ENCODE results near the gene MTHFSD.

Gene MTHFSD

DNA sequence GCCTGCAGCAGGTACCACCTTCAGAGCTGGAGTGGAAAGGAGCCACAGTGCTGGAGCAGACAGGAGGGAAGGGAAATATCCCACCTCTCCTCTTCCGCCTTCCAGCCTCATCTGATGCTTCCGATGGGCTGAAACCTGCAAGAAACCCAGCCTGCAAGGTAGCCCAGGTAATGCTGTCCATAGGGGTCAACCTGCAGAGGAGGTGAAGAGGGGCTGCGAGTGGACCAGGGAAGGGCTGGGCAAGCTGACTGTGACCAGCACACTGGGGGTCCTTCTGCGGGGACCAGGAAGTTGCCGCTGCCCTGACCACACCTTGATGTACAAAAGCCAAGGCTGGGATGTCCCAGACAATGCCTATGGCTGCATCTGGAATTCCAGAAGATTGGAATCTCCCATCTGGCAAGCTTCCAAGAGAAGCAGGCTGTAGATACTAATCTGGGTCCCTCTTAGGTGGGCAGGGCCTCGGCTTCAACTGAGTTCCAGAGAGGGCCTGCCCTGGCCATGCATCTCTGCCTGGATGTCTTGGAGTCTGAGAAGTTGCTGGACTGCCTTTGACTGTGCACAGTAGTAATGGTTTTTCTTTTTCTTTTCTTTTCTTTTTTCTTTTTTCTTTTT, 29.1 kb upstream of the MTHFSD start:
- DNase-seq (ENCODE audit: low read depth): no peak

DNA sequence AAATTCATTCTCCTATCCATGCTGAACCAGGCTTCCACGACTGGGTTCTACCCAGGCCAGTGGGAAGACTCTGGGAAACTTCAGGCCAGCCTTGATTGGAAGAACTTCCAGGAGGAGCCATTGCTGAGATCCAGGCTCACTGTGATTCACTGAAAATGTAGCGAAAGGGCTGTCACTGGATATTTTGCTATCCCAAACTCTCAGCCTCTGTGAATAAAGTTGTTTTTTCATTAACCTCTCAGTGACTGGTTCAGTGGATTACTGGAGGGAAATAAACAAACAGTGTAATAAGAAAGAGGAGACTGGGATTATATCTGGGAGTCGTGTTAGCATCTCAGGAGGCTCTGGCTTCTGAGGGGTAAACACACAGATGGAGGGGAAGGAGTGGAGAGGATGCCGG, 26.4 kb upstream of the MTHFSD start:
- no peak for DNase-seq (ENCODE audit: low read depth)

DNA sequence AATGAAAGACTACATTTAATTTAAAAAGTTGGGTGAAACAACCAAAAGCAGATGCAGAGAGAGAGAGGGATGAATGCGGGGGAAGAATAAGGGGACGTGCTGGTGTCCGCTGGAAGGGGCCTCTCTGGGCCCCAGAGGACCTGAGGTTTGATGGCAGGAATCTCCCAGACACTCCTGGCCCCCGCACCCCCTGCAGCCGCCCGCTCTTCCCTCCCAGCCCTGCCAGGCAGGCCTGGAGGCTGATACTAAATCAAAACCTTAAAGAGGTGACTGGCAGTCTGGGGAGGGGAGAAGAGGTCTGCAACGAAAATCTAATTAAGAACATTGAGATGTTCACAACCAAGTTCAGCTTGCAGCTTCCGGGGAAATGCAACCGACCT, 25.7 kb upstream of the MTHFSD start:
- no peak for DNase-seq (ENCODE audit: low read depth)

DNA sequence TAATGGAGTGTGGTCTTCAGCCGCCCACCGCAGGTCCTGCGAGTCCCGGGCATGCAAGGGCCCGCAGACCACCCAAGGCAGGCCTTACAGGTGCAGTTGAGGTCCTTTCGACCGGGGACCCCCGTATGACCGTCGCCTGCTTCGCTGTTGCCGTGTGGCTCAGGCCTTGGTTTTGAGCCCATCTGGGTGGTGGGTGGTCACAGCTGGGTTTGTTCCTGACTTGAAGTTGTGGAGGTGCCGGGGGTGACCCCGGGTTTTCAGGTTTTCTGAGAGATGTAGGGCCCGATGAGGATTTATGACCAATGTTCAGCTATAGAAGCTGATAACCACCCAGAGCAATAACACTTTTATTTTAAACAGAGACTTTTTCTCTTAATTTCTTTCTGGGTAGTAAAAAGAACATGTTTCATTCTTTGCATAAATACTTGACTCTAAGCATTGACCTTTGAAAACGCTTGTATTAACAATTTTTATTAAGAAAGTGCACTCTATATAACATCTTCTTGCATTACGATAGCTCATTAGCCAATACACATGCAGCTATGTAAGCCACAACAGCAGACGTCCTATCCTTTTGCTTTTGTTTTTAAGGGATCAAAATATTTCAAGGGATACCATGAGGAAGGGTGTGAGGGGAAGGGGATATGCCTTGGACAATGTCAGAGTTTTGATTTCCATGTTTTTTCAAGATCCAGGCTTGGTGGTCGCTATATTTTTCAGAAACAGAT, 25.2 kb upstream of the MTHFSD start:
- no peak for DNase-seq (ENCODE audit: low read depth)

DNA sequence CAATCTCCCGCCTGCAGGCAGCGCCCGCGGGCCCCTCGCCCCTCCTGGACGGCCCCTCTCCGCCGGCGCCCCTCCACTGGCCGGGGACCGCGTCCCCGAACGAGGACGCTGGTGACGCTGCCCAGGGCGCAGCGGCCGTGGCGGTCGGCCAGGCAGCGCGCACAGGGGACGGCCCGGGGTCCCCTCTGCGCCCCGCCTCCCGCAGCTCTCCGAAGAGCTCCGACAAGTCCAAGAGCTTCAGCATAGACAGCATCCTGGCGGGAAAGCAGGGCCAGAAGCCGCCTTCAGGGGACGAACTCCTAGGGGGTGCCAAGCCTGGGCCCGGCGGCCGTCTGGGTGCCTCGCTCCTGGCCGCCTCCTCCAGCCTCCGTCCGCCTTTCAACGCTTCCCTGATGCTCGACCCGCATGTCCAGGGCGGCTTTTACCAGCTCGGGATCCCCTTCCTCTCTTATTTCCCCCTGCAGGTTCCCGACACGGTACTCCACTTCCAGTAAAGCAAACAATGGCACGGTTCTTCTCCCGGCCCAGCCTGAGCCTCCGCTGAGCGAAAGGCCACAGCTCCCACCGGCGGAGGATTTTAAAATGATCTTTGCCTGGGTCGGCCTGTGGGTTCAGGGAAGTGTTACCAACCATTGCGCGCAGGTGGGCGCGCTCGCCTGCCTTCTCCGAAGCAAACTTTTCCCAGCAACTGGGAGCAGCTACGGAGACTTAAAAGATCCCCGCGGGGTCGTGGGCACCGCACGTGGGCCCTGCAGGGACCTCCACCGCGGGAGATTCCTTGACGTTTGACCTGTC, 24.4 kb upstream of the MTHFSD start:
- DNase-seq (ENCODE audit: low read depth): no peak

DNA sequence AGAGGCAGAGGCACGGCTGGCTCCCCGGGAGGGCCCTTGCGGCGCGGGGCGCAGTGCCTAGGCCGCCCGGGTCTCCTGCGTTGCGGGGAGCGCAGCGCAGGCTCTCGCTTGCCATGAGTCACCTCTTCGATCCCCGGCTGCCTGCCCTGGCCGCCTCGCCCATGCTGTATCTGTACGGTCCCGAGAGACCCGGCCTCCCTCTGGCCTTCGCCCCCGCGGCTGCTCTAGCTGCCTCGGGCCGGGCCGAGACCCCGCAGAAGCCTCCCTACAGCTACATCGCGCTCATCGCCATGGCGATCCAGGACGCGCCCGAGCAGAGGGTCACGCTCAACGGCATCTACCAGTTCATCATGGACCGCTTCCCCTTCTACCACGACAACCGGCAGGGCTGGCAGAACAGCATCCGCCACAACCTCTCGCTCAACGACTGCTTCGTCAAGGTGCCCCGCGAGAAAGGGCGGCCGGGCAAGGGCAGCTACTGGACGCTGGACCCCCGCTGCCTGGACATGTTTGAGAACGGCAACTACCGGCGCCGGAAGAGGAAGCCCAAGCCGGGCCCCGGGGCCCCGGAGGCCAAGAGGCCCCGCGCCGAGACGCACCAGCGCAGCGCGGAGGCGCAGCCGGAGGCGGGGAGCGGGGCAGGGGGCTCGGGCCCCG, 23.7 kb upstream of the MTHFSD start:
- DNase-seq (ENCODE audit: low read depth): no peak

DNA sequence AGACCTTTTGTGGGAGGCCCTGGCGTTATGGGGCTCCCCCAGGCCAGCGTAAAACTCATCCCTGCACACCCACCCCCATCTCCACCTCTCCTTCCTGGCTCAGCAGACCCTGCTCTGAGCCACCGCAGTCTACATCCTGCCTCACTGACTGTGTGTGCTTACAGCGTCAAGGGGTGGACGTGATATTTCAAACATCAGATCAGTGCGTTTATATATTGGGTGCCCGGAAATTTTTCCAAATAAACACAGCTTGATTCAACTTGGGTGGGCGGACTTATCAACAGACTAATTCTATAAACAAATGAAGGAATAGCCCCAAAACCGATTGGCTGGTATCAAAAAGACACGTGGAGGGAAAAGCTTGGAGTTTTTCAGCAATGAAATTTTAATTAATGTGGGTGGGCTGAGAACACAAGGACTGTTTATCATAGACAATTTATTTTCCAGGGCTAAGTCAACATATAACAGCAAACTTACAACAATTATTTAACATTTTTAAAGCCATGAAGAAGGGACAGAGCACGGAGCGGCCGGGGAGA, 23.1 kb upstream of the MTHFSD start, which contains the start of gene FOXL1:
TSS of gene FOXL1 (plus strand) at position 489 of the 539 bp plus-strand sequence. CDS start 175 bp downstream, outside the sequence.
- no peak for DNase-seq (ENCODE audit: low read depth)

DNA sequence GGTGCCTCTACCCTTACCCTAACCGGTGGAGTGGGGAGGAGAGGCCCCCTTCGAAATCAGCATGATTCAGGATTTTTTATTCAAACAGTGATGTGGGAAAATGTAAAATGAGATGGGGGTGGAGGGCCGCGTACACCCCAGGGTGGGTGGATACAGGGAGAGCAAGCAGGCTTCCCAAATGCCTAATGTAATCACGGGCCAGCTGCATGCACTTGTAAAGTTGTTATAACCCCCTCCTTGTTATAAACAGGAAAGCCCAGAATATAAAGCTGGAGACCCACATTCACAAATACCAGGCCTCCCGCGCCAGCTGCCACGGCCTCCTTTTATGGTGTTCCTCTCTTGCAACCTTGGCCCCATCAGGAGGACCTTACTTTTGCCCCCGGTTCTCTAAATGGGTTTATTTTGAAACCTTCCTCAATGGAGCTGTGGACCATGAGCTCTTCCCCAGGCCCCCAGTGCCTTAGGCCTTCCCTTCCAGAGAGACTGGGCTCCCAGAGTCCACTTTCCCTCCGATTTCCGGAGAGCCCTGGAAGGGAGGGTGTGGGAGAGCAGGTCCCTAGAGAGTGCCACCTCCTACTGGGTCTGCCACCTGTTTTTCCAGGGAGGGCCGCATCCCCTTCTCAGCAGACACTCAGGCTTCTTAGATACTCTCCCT, 22.4 kb upstream of the MTHFSD start:
- no peak for DNase-seq (ENCODE audit: low read depth)

DNA sequence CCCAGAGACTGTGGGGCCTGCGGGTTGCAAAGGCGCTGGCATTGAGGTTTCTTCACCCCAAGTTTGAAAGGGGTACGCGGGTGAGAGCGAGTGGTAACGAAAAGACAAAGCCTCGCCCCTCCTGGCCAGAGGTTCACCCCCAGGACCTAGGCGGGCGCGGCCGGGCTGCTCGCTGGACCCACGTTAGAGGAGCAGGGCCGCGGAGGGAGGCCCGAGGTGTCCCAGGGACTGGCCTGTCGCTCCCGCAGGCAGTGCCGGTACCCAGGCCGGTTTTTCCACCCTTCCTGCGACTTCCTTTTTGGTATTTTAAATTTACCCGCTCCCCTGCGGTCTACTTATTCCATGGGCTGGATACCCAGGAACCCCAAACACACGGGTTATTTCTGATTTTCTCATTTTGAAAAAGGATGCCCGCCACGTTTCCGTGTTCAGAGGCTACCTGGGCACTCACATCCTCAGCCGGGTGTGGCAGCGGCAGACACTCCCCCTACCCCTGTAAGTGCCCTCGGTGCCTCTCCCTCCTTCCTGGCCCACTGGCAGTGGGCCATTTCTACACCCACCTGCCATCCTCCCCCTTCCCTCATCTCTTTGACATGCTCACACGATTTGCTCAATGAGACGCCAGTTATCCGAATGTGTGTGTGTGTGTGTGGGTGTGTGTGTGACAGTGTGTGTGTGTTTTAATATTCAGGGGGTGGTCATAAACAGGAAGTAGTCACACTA, 21.7 kb upstream of the MTHFSD start:
- DNase-seq (ENCODE audit: low read depth): no peak

DNA sequence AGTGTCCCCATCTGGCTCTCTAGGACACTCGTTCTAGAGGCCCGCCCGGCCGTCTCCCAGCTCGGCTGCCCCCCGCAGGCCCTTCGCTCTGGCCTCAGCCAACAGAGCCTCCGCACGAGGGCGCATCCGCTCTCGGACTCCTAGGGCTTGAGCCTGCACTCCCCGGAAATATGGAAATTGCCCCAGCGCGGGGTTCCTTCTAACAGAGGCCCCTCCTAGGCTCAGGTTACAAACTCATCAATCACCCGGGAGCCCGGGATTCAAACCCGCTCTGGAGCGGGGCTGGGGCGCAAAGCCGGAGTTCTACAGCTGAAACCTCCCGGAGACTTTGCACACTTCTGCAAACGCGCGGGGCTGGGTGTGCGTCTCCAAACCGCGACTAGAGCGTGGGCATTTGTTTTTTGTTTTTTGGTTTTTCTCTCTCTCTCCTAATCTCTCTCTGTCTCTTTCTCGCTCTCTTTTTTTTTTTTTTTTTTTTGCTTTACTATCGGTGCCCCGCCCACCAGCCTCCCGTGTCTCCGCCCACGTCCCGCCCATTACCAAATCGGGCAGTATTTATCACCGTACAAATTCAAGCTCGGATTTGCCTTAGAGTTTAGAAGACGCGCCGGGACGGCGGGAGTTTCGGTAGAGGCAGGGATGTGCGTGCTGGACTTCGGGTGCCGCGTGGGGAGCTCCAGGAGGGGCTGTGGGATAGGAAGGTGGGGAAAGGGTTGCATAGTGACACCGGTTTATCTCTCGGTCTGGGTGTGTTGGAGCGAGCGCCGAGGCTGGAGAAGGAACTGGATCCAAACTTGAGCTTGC, 20.9 kb upstream of the MTHFSD start:
- DNase-seq (ENCODE audit: low read depth): no peak

DNA sequence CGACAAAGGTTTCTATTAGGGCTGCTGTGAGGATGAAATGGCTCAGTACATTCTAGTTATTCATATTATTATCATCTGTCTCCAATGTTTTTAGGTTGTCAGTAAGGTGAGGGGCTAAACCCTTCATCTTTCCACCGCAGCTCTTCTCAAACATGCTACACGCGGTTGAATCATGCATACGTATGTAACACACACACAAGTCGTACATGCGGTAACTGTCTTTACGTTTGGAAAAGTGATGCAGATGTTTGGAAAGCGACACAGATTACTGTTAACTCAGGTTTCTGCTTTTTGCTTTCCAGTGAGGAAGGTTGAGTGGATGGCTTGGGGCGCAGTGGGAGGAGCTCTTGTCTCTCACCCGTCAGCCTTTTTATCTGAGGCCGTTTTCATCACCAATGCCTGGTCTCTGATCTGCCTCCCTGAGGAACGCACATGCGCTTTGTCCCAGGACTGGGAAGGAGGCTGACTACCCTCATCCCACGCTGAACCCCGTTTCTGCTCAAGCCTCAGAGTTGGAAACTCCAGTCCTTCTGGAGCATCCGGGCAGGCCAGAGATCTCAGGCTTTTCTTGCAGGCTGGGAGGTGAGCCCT, 20.2 kb upstream of the MTHFSD start:
- no peak for DNase-seq (ENCODE audit: low read depth)

DNA sequence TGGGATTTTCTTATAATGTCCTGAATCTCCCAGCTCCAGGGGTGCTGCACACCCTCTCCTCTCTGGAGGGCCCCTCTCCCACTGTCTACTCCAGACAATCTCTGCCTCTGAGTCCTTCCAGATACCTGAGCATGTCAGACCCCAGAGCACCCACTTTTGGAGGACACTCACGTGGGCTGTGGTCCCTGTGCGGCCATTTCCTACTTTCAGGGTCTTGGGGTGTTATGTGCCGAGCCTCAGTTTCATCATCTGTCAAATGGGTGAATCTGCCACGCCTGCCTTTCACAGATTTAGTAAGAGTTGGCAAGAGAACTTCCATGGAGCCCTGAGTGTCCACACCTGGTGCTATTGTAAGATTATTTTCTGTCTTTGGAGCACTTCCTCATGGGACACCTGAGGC, 19.6 kb upstream of the MTHFSD start:
- DNase-seq (ENCODE audit: low read depth): no peak

DNA sequence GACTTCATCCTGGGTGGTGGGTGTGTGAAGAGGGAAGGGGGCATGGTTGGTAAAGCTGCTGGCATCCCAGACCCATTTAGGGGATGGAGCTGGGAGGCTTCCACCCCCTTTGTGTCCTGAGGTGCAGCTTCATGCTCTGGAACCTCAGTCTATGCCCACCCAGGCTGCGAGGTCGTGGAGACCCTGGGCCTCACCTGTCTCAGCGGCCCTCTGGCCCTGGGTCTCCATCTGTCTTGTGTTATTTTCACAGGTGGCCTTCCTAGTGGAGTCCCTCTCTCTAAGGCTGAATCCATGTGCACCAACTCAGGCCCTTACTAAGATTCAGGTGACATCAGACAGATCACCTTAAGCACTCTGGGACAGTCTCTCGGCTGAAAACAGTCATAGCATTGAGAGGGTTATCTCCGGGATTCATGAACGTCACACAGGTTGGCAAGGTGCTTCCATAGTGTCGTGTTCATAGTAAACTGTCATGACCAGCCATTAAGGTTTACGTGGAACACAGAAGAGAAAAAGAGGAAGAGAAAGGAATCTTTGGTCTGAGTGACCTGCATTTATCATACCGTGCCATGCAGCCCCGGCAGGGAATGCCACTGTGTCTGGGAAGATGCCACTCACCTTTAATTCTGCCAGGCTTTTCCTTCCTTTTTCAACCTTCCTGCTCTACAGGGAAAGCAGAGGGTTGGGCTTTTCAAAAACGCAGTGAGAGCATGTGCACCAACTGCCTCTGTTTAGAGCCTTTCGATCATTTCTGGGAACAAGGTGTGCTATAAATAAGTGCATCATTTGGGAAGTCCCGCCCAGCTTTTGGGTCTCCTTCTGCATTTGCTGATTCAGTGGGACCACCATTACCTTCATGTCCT, 18.8 kb upstream of the MTHFSD start:
- no peak for DNase-seq (ENCODE audit: low read depth)

DNA sequence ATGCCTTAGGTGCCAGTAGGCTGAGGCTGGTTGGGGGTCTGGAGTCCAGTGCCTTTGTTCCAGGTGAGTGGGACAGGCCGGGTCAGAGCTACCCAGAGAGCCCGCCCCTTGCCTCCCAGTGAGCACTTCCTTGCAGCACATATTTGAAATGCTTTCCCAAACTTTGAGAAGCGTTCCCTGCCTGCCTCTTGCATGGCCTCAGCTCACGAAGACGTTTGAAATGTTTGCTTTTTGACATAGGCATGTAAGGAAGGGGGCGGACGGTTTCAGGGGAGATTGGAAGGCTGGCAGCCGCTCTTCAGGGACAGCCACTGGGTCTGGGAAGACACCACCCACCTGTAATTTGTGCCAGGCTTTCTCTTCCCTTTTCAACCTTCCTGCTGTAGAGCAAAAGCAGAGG, 18.2 kb upstream of the MTHFSD start:
- DNase-seq (ENCODE audit: low read depth): no peak

DNA sequence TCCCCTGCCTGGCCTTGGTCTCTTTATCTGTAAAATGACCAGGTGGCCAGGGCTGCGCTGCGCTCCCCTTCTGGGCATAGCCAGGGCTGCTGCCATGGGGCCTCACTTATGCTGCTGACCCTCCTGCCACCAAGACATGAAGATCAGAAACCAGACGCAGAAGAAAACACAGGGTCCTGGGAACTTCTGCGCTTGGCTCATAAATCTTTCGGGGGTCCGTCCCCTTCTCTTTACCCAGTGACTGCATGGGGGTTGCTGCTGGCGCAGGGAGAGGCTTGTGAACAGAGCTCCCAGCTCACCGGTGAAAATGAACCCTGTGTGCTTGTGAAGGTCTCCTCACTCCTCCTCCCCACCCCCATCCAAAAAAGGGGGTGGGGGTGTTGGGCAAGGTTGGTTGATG, 17.6 kb upstream of the MTHFSD start:
- no peak for DNase-seq (ENCODE audit: low read depth)

DNA sequence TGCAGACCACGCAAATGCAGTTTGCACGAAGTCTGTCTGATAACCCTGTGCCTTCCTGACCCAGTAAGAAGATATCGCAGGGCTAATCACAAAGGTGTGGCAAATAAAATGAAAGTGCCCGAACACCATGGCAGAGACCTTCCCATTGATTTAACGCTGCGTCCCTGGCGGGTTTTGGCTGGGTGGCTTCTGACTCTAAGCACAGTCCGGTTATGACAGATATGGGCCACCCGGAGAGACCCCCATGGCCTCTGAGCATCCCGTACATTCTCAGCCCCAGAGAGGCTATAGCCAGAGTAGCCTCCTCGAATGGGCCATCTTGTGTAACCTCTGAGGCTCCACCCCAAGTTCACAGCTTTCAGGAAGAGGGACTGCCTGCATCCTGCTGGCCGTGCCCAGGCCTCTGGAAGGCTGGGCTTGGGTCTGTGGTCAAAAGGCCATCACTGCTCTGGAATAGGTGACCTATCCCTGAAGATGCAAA, 17.0 kb upstream of the MTHFSD start:
- DNase-seq (ENCODE audit: low read depth): no peak

DNA sequence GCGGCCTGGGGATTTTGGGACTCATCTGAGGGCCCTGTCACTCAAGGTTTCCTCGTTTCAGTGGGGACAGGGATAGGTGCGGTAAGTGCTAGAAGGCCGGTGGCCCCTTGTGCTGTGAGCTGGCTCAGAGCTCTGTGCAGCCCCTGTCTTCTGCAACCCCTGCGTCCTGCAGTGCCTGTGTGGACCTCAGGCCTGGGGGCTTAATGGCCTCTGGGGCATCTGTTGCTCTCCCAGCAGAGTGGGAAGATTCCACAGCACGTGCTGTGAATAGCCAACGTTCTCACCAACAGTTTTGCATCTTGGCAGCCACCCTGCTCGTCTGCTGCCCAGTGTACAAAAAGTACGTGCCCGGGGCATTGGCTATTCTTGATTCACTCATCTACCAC, 16.5 kb upstream of the MTHFSD start:
- no peak for DNase-seq (ENCODE audit: low read depth)

Measured in stimulated activated CD8-positive, alpha-beta memory T cell treated with anti-CD3 and anti-CD28 coated beads, Interleukin-15, amount 100 ng/mL, for 24 hours (primary cell).